Naive thymus-derived CD4-positive, alpha-beta T cell (primary cell): ENCODE data around the gene RHBDD2. TPM values are rescaled to one million over a fixed set of nuclear protein-coding genes. Genes with fewer than 3 reads are reported as not detected.

Experiments
- ATAC-seq: fragments of 150-1000 bp; cut with Tn5 transposase; 2 replicates; pipeline ENCODE4 v1.10.0; 2021; ENCODE audit warnings: mild to moderate bottlenecking, moderate library complexity
- CTCF ChIA-PET: fragments of 350-600 bp; sonication (Branson Sonifier 250); formaldehyde crosslinking; loops from one replicate; lab custom pipeline; 2021; ENCODE audit warnings: antibody characterized with exemption; lab: Charles Lee
- POLR2A ChIA-PET: fragments of 350-600 bp; sonication (Branson Sonifier 250); formaldehyde crosslinking; loops from one replicate; lab custom pipeline; 2021; ENCODE audit warnings: antibody characterized with exemption, inconsistent platforms; lab: Charles Lee
- DNase-seq, 9 donors: peaks; one replicate each; pipeline versions ENCODE4 v3.0.0 to v3.0.0-alpha.2; 2020 to 2022; ENCODE audit warnings: mixed read lengths in 1 of 9
- H3K27ac ChIP-seq: one replicate; pipeline ENCODE4 v1.7.0; 2013; ENCODE audit warnings: mild to moderate bottlenecking, low read depth, low read length, moderate library complexity
- H3K27me3 ChIP-seq, 2 donors: one replicate each; pipeline ENCODE4 v1.7.0; 2013; ENCODE audit warnings: low read length in 2 of 2, mild to moderate bottlenecking in 2 of 2, moderate library complexity in 2 of 2; ENCODE audit not compliant: control insufficient read depth in 2 of 2, insufficient read depth in 2 of 2
- H3K36me3 ChIP-seq, 3 experiments: 1 replicate in 2 of 3; 2 replicates in 1 of 3; pipeline ENCODE4 v1.7.0; 2013; ENCODE audit warnings: low read length in 3 of 3, mild to moderate bottlenecking in 3 of 3, moderate library complexity in 1 of 3; ENCODE audit not compliant: insufficient read depth in 3 of 3, control insufficient read depth in 2 of 3
- H3K4me1 ChIP-seq, 2 donors: one replicate each; pipeline ENCODE4 v1.7.0; 2013; ENCODE audit warnings: low read length in 2 of 2, mild to moderate bottlenecking in 2 of 2, moderate library complexity in 1 of 2; ENCODE audit not compliant: control insufficient read depth in 2 of 2, insufficient read depth in 2 of 2
- H3K4me3 ChIP-seq: 2 replicates; pipeline ENCODE4 v1.7.0; 2013; ENCODE audit warnings: mild to moderate bottlenecking, low read length
- H3K9me3 ChIP-seq, 3 experiments: 1 replicate in 2 of 3; 2 replicates in 1 of 3; pipeline ENCODE4 v1.7.0; 2013; ENCODE audit warnings: low read length in 3 of 3; ENCODE audit not compliant: control insufficient read depth in 2 of 3
- H3K27ac Mint-ChIP-seq, 9 donors: one replicate each; pipeline ENCODE4 v1.8.0; 2020 to 2022; ENCODE audit warnings: mixed read lengths in 9 of 9, mild to moderate bottlenecking in 8 of 9, moderate library complexity in 5 of 9, inconsistent platforms in 2 of 9
- H3K27me3 Mint-ChIP-seq, 5 donors: one replicate each; pipeline ENCODE4 v1.8.0; 2021 to 2022; ENCODE audit warnings: mixed read lengths in 5 of 5, mild to moderate bottlenecking in 1 of 5
- H3K36me3 Mint-ChIP-seq, 5 donors: one replicate each; pipeline ENCODE4 v1.8.0; 2020 to 2022; ENCODE audit warnings: mixed read lengths in 5 of 5, mild to moderate bottlenecking in 3 of 5, inconsistent platforms in 1 of 5
- H3K4me1 Mint-ChIP-seq, 7 donors: one replicate each; pipeline ENCODE4 v1.8.0; 2020 to 2022; ENCODE audit warnings: mixed read lengths in 7 of 7, mild to moderate bottlenecking in 3 of 7, inconsistent platforms in 1 of 7
- H3K4me3 Mint-ChIP-seq, 10 donors: one replicate each; pipeline ENCODE4 v1.8.0; 2020 to 2022; ENCODE audit warnings: mild to moderate bottlenecking in 10 of 10, mixed read lengths in 10 of 10, moderate library complexity in 6 of 10, inconsistent platforms in 2 of 10
- H3K9me3 Mint-ChIP-seq, 11 donors: one replicate each; pipeline ENCODE4 v1.8.0; 2020 to 2022; ENCODE audit warnings: mixed read lengths in 11 of 11, mild to moderate bottlenecking in 4 of 11, inconsistent platforms in 1 of 11, moderate library complexity in 1 of 11
- intact Hi-C, 2 donors: fragments of 100-400 bp; cut with micrococcal nuclease; formaldehyde crosslinking; loops; one replicate each; pipeline ENCODE4 v1.15.1; 2023
- polyA plus RNA-seq, 2 donors: library from polyadenylated mRNA; unstranded; fragments of 300-500 nt; fragmentation: Illumina TruSeq; gene quantifications; one replicate each; pipeline ENCODE4 v1.2.3, GENCODE V29; 2021
- total RNA-seq, 6 experiments: library from RNA in 5 of 6; stranded (reverse) in 5 of 6; gene quantifications; 1 replicate in 5 of 6; 2 replicates in 1 of 6; pipeline ENCODE4 v1.2.3 and lab custom pipeline; 2021 to 2026

RHBDD2 gene
- total and polyA plus RNA-seq, 7 experiments from 2014 or later, result 36.2 to 124 (median 73.6) TPM

GRCh38 chr7:75876126-75876881, 2.5 kb upstream of the RHBDD2 start:
- no peak overlapping the region for H3K27ac ChIP-seq
- ChIA-PET POLR2A (interaction anchor here (0.6 to 3.9 kb wide), 5 partner anchors 38 to 136 kb away, joined by 3 to 52 read pairs (median 4); partner anchors contain the start of gene POR), CTCF (no interaction called here)
- peak; percentile 8 for ATAC-seq
- no peak overlapping the region for H3K4me3 ChIP-seq
- Mint-ChIP-seq H3K4me3 (peak overlapping the region in 1 of 10 donors; percentile 20), H3K27ac (peak overlapping the region in 4 of 9 donors; percentile 21 to 65 (median 44)), H3K4me1 (peaks cover 25 to 31% (median 28%) of the 10 kb centered on the region in 7 donors), H3K9me3 (peaks cover 0 to 5% (median 0%) of the 10 kb centered on the region in 11 donors), H3K36me3 (peaks cover 0 to 8% (median 2%) of the 10 kb centered on the region in 5 donors), H3K27me3 (no peaks in the 10 kb centered on the region)
- intact Hi-C loops, result loop anchor here (5.0 to 10.0 kb wide), 5 partner anchors 131 to 804 kb away; partner anchors contain the start of genes RCC1L (in 1 of the 2) and YWHAG (in 1 of the 2)
- H3K36me3 ChIP-seq, result peaks cover under 1 to 6% (median 2%) of the 10 kb centered on the region in 3 experiments
- DNase-seq, result no peak
- no peaks in the 10 kb centered on the region for H3K9me3 ChIP-seq
- peaks cover 16 to 20% of the 10 kb centered on the region in 2 donors for H3K4me1 ChIP-seq
- H3K27me3 ChIP-seq, result no peaks in the 10 kb centered on the region

GRCh38 chr7:75878312-75878768, 494 bp upstream of the RHBDD2 start:
- ATAC-seq (peak; percentile 19), DNase-seq (no peak)
- H3K4me3 Mint-ChIP-seq, result peak overlapping the region; percentile 93 to 99 (median 98)
- Histone ChIP-seq H3K4me1 (peaks cover 16 to 20% of the 10 kb centered on the region in 2 donors), H3K27ac (peak overlapping the region; percentile 81), H3K27me3 (no peaks in the 10 kb centered on the region), H3K9me3 (no peaks in the 10 kb centered on the region), H3K4me3 (peak overlapping the region; percentile 94), H3K36me3 (peaks cover 11 to 26% (median 16%) of the 10 kb centered on the region in 3 experiments)
- peaks cover 0 to 5% (median 0%) of the 10 kb centered on the region in 11 donors for H3K9me3 Mint-ChIP-seq
- CTCF ChIA-PET, result interaction anchor here (1.1 to 1.6 kb wide), 2 partner anchors 36 to 142 kb away, joined by 3 to 4 read pairs; partner anchors contain the start of gene POR
- peaks cover 5 to 18% (median 11%) of the 10 kb centered on the region in 5 donors for H3K36me3 Mint-ChIP-seq
- POLR2A ChIA-PET, result interaction anchor here (1.0 to 3.9 kb wide), 6 partner anchors 10 to 170 kb away, joined by 3 to 52 read pairs (median 4); partner anchors contain the start of genes MDH2, POR, STYXL1 and TMEM120A
- intact Hi-C loops, result loop anchor here (1.0 to 10.0 kb wide), 13 partner anchors 36 to 1220 kb away; partner anchors contain the start of genes TMEM120A (in 2 of the 2), YWHAG (in 2 of the 2), POR (in 1 of the 2) and RCC1L (in 1 of the 2)
- peaks cover 26 to 43% (median 34%) of the 10 kb centered on the region in 7 donors for H3K4me1 Mint-ChIP-seq
- H3K27ac Mint-ChIP-seq, result peak overlapping the region; percentile 91 to 99 (median 97)
- H3K27me3 Mint-ChIP-seq, result no peaks in the 10 kb centered on the region

GRCh38 chr7:75879771-75880184, 944 bp downstream of the RHBDD2 start:
- peaks cover 5 to 24% (median 16%) of the 10 kb centered on the region in 5 donors for H3K36me3 Mint-ChIP-seq
- H3K27ac Mint-ChIP-seq, result peak overlapping the region; percentile 91 to 99 (median 97)
- peak; percentile 42 for ATAC-seq
- peak in 7 of 9 donors; percentile 53 to 90 (median 76) for DNase-seq
- H3K9me3 ChIP-seq, result no peaks in the 10 kb centered on the region
- CTCF ChIA-PET, result no interaction called here
- peak overlapping the region; percentile 95 for H3K27ac ChIP-seq
- no peaks in the 10 kb centered on the region for H3K27me3 Mint-ChIP-seq
- intact Hi-C loops, result loop anchor here (1.0 to 10.0 kb wide), 12 partner anchors 128 to 1221 kb away; partner anchors contain the start of genes YWHAG (in 2 of the 2), RCC1L (in 1 of the 2) and STYXL1 (in 1 of the 2)
- H3K4me1 Mint-ChIP-seq, result peaks cover 26 to 46% (median 34%) of the 10 kb centered on the region in 7 donors
- peak overlapping the region; percentile 93 to 99 (median 98) for H3K4me3 Mint-ChIP-seq
- H3K4me3 ChIP-seq, result peak overlapping the region; percentile 94
- POLR2A ChIA-PET, result interaction anchor here (0.6 to 3.9 kb wide), 5 partner anchors 10 to 179 kb away, joined by 3 to 52 read pairs (median 3); partner anchors contain the start of gene POR
- no peaks in the 10 kb centered on the region for H3K27me3 ChIP-seq
- peaks cover 0 to 5% (median 0%) of the 10 kb centered on the region in 11 donors for H3K9me3 Mint-ChIP-seq
- H3K36me3 ChIP-seq, result peaks cover 16 to 38% (median 24%) of the 10 kb centered on the region in 3 experiments
- peaks cover 16 to 20% of the 10 kb centered on the region in 2 donors for H3K4me1 ChIP-seq

GRCh38 chr7:75880242-75880641, 1.4 kb downstream of the RHBDD2 start:
- peaks cover 5 to 24% (median 16%) of the 10 kb centered on the region in 5 donors for H3K36me3 Mint-ChIP-seq
- peaks cover 26 to 46% (median 34%) of the 10 kb centered on the region in 7 donors for H3K4me1 Mint-ChIP-seq
- POLR2A ChIA-PET, result interaction anchor here (0.7 to 3.9 kb wide), 4 partner anchors 11 to 35 kb away, joined by 3 to 52 read pairs (median 4); partner anchors contain the start of gene POR
- peak overlapping the region; percentile 94 for H3K4me3 ChIP-seq
- DNase-seq (peak in 1 of 9 donors; percentile 42), ATAC-seq (no peak)
- peaks cover 16 to 20% of the 10 kb centered on the region in 2 donors for H3K4me1 ChIP-seq
- intact Hi-C loops, result no loop called here
- H3K36me3 ChIP-seq, result peaks cover 16 to 43% (median 26%) of the 10 kb centered on the region in 3 experiments
- peak overlapping the region; percentile 91 to 99 (median 97) for H3K27ac Mint-ChIP-seq
- peak overlapping the region; percentile 93 to 99 (median 98) for H3K4me3 Mint-ChIP-seq
- H3K27me3 ChIP-seq, result no peaks in the 10 kb centered on the region
- CTCF ChIA-PET, result no interaction called here
- H3K27ac ChIP-seq, result peak overlapping the region; percentile 95
- no peaks in the 10 kb centered on the region for H3K27me3 Mint-ChIP-seq
- H3K9me3 Mint-ChIP-seq, result peaks cover 0 to 5% (median 0%) of the 10 kb centered on the region in 11 donors
- no peaks in the 10 kb centered on the region for H3K9me3 ChIP-seq

- peaks cover 16 to 20% of the 10 kb centered on the region in 2 donors for H3K4me1 ChIP-seq
- Mint-ChIP-seq H3K27ac (peak overlapping the region in 6 of 9 donors; percentile 64 to 99 (median 78)), H3K4me3 (peak overlapping the region in 4 of 10 donors; percentile 4 to 97 (median 28)), H3K4me1 (peaks cover 26 to 46% (median 34%) of the 10 kb centered on the region in 7 donors), H3K36me3 (peaks cover 5 to 32% (median 16%) of the 10 kb centered on the region in 5 donors), H3K27me3 (no peaks in the 10 kb centered on the region), H3K9me3 (peaks cover 0 to 5% (median 0%) of the 10 kb centered on the region in 11 donors)
- ATAC-seq (no peak), DNase-seq (no peak)
- POLR2A ChIA-PET, result interaction anchor here (1.9 kb wide), 1 partner anchor 33 kb away, joined by 5 read pairs; no protein-coding TSS in a partner anchor
- no peaks in the 10 kb centered on the region for H3K9me3 ChIP-seq
- intact Hi-C loops, result no loop called here
- H3K27me3 ChIP-seq, result no peaks in the 10 kb centered on the region
- H3K4me3 ChIP-seq, result no peak overlapping the region
- no peak overlapping the region for H3K27ac ChIP-seq
- H3K36me3 ChIP-seq, result peaks cover 16 to 56% (median 26%) of the 10 kb centered on the region in 3 experiments
- CTCF ChIA-PET, result no interaction called here
These were observed 2.7 kb downstream of the RHBDD2 start for GRCh38 chr7:75881436-75882095.
